ENCODE data around the gene USP3.

- TF ChIP-seq CTCF (conservative IDR thresholded peaks at IDR 0.05) (no peak), ZFX (IDR thresholded peaks at IDR 0.05) (no peak)
Observed at GRCh38 chr15:63473007-63473748, 31.2 kb upstream of the USP3 start.
